ENCODE data around the gene CHPF2. TPM values are rescaled to one million over a fixed set of nuclear protein-coding genes. Genes with fewer than 3 reads are reported as not detected.

The CHPF2 gene
- total and polyA plus RNA-seq, 3 donors from 2014 or later, result 22.6 to 70.5 (median 66.5) TPM

DNA sequence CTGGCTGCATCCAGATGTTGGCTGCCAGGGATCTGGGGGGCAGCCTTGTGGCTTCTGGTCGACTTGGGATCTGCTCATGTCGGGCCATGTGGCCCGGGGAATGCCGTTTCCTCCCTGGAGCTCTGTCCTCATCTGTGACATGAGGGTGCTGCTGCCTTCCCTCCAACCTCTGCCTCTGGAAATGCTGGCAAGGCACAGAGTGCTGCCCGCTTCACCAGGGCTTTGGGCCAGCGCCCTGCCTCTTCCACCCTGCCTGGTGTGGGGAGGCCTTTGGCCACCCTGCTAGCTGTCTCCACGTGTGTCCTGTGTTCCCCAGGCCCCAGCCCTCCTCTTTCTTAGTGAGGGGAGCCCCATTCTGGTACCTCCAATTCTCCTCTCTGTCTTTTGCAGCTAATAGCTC is 22.0 kb downstream of the CHPF2 start:
- Histone ChIP-seq H3K9me3 (no peaks in the 10 kb centered on the region), H3K27me3 (no peaks in the 10 kb centered on the region), H3K4me1 (peaks cover 56% of the 10 kb centered on the region), H3K36me3 (ENCODE audit: low read depth, missing control alignments) (no peaks in the 10 kb centered on the region), H3K27ac (no peak overlapping the region), H3K4me3 (no peak overlapping the region)
- intact Hi-C loops (cut with DNase I; ENCODE audit: low total_unique reads), result no loop called here
- WGBS, 2 donors, result 55 to 71% methylated on average over 7 of the region's 7 CpGs
- TF ChIP-seq, protein P1, sequence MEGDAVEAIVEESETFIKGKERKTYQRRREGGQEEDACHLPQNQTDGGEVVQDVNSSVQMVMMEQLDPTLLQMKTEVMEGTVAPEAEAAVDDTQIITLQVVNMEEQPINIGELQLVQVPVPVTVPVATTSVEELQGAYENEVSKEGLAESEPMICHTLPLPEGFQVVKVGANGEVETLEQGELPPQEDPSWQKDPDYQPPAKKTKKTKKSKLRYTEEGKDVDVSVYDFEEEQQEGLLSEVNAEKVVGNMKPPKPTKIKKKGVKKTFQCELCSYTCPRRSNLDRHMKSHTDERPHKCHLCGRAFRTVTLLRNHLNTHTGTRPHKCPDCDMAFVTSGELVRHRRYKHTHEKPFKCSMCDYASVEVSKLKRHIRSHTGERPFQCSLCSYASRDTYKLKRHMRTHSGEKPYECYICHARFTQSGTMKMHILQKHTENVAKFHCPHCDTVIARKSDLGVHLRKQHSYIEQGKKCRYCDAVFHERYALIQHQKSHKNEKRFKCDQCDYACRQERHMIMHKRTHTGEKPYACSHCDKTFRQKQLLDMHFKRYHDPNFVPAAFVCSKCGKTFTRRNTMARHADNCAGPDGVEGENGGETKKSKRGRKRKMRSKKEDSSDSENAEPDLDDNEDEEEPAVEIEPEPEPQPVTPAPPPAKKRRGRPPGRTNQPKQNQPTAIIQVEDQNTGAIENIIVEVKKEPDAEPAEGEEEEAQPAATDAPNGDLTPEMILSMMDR (IDR thresholded peaks at IDR 0.05), result no peak
- no peak for TF ChIP-seq POLR2A (IDR thresholded peaks at IDR 0.05)
- DNase-seq, result no peak

DNA sequence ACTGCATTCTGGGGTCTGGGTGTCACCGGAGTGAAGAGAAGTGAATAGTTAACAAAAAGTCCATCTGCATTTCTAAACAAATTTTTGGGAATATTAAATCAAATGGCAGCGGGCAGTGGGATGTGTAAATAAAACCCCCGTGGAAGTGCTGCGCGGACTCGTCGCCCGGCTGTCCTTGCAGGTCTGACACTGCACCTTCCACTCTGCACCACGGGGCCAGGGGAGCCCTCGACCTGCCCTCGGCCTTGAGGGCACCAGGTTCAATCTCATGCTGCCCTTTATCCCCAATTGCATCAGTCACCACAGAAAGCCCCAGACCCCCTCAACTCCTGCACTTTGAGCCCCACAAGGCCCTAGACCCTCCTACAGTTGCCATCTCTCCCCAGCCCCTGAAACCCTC is 22.6 kb downstream of the CHPF2 start:
- intact Hi-C loops (cut with DNase I; ENCODE audit: low total_unique reads), result no loop called here
- Histone ChIP-seq H3K9me3 (no peaks in the 10 kb centered on the region), H3K36me3 (ENCODE audit: low read depth, missing control alignments) (no peaks in the 10 kb centered on the region), H3K27me3 (no peaks in the 10 kb centered on the region), H3K4me1 (peaks cover 51% of the 10 kb centered on the region), H3K4me3 (no peak overlapping the region), H3K27ac (no peak overlapping the region)
- DNase-seq, result no peak
- TF ChIP-seq, protein P1 (IDR thresholded peaks at IDR 0.05), result no peak
- TF ChIP-seq POLR2A (IDR thresholded peaks at IDR 0.05), result no peak
- 76 to 85% methylated on average over 11 of the region's 11 CpGs for WGBS, 2 donors

DNA sequence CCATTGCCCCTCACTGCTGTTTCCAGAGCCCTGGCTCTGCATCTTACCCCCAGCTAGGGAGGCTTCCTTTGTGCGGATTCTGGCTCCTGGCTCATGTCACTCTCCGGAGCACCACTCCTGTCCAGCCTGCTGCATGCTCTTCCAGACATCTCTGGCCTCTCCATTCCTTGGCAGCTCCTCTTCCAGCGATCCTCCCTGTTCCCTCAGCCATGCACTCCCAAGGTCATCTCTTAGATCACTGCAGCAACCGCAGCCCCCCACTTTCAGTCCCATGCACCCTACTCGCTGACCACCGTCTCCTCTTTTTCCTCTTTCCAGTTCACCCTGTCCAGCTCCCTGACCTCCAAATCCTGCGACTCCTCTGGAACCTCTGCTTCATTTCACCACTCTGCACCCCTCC is 23.1 kb downstream of the CHPF2 start:
- Histone ChIP-seq H3K4me3 (no peak overlapping the region), H3K4me1 (peaks cover 45% of the 10 kb centered on the region), H3K9me3 (no peaks in the 10 kb centered on the region), H3K27ac (no peak overlapping the region), H3K27me3 (no peaks in the 10 kb centered on the region), H3K36me3 (ENCODE audit: low read depth, missing control alignments) (no peaks in the 10 kb centered on the region)
- WGBS, 2 donors, result 33 to 52% methylated on average over 7 of the region's 7 CpGs
- no peak for DNase-seq
- no peak for TF ChIP-seq POLR2A (IDR thresholded peaks at IDR 0.05)
- TF ChIP-seq, protein P1 (IDR thresholded peaks at IDR 0.05), result no peak
- intact Hi-C loops (cut with DNase I; ENCODE audit: low total_unique reads), result no loop called here

DNA sequence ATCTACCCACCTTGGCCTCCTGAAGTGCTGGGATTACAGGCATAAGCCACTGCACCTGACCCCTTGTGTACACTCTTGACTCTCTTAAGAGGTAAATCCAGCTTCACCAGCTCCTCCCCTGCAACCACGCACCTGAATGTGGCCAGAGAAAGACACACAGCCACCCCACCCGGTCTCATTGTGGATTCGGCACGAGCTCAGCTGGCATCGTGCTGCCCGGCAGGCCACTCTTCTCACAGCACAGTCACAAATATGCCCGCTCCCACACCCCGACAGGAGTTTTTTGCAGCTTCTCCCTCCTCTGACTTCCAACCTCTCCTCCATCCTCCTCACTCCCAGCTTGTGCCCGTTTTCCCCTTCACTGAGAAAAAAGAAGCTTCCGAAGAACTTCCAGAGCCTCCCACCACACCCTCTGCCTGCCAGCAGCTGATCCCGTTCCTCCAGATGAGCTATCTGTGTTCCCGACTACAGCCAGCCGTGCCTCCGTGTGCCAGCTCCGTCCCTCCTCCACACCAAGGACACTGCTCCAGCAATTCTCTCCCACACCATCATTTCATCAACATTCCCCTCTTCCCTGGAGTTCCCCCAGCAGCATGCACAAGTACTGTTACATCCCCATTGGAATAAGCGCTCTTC is 24.2 kb downstream of the CHPF2 start:
- no peak for TF ChIP-seq POLR2A (IDR thresholded peaks at IDR 0.05)
- TF ChIP-seq, protein P1 (IDR thresholded peaks at IDR 0.05), result no peak
- Histone ChIP-seq H3K9me3 (no peaks in the 10 kb centered on the region), H3K27ac (no peak overlapping the region), H3K4me1 (peaks cover 40% of the 10 kb centered on the region), H3K4me3 (no peak overlapping the region), H3K36me3 (ENCODE audit: low read depth, missing control alignments) (no peaks in the 10 kb centered on the region), H3K27me3 (no peaks in the 10 kb centered on the region)
- WGBS, 2 donors, result 35 to 45% methylated on average over 16 of the region's 16 CpGs
- intact Hi-C loops (cut with DNase I; ENCODE audit: low total_unique reads), result no loop called here
- peak; percentile 89 for DNase-seq

DNA sequence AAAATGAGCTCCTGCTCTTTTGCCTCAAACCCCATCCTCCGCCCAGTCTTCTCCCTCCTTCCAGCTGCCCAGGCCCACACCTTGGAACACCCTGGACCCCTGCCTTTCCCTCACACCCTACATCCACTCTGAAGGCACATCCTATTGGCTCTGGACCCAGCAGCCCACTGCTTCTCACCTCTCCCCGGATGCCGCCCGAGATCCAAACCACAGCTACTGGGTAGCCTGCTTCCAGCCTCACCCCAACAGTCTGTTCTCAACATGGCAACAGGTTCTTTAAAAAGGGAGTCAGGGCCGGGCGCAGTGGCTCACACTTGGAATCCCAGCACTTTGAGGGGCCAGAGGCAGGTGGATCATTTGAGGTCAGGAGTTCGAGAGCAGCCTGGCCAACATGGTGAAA is 25.7 kb downstream of the CHPF2 start:
- intact Hi-C loops (cut with DNase I; ENCODE audit: low total_unique reads), result no loop called here
- H3K36me3 ChIP-seq (ENCODE audit: low read depth, missing control alignments), result no peaks in the 10 kb centered on the region
- no peaks in the 10 kb centered on the region for H3K9me3 ChIP-seq
- no peak overlapping the region for H3K4me3 ChIP-seq
- H3K27me3 ChIP-seq, result no peaks in the 10 kb centered on the region
- H3K27ac ChIP-seq, result no peak overlapping the region
- H3K4me1 ChIP-seq, result peaks cover 39% of the 10 kb centered on the region
- DNase-seq, result no peak
- WGBS, 2 donors, result 94 to 95% methylated on average over 7 of the region's 7 CpGs
- TF ChIP-seq, protein P1 (IDR thresholded peaks at IDR 0.05), result no peak
- no peak for TF ChIP-seq POLR2A (IDR thresholded peaks at IDR 0.05)

Measured in testis (tissue), 3 donors.